Putamen (tissue), 1 donor: Measurements from ENCODE around the gene RPS6KA5.
"Not testable (repeated sequence)": the region's sequence is repeated elsewhere in the genome, so short reads cannot be mapped to it uniquely, and the experiment has no call there.

ENCODE experiments used
- DNase-seq: peaks from one replicate; pipeline ENCODE4 v3.0.0-alpha.2; 2016; ENCODE audit warnings: low spot score

RPS6KA5 gene

DNA sequence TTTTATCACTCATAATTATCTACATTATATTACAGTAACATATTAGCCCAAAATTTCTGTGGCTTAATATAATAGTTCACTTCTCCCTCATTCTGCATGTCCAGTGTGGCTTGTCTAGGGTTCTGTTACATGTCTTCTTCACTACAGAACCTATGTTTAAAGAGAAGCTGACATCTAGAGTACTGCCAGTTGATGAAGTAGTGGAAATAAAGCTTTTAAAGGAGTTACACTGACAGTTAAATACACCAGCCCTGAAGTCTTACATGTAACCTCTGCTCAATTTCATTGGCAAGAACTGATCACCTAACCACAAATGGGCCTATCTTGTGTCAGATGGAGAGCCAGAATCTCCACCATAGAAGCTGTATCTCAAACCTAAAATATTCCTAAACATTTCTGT is 32.9 kb downstream of the RPS6KA5 start:
- DNase-seq = no peak

DNA sequence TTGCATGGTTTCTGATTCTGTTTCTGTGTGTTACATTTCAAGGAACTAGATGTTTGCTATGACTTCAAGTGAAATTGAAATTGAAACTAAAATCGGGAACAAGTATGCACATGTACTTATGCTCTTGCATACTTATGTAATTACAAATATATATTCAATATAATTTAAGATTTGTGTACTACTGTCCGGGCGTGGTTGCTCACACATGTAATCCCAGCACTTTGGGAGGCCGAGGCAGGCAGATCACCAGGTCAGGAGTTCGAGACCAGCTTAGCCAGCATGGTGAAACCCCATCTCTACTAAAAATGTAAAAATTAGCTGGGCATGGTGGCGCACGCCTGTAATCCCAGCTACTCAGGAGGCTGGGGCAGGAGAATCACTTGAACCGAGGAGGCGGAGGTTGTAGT is 37.8 kb downstream of the RPS6KA5 start:
- DNase-seq = not testable (repeated sequence)

DNA sequence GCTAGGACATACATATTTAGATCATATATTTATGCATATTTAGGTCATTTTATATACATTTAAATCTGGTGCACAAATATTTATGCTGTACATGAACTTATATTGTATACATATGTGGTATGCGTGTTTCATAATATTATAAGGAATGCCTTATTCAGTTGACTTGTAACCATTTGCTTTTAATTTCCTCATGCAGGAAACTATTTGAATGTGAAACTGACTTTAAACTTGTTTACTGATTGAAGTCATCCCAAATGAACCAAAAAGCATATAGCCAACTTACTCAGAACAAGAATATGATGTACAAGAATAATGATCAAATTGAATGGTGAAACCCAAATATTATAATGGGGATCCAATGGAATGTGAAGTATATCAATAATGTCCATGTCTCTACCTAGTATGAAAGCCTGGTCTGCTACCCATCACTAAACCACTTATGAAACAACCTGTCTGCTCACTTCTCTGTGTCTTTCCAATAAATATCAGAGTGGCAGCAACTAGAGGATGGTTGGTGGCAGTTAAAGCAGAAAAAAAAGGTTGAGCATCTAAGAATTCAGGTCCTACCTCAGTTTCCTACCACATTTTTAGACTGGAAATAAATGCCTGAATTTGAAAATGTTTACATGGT is 38.3 kb downstream of the RPS6KA5 start:
- DNase-seq = no peak

DNA sequence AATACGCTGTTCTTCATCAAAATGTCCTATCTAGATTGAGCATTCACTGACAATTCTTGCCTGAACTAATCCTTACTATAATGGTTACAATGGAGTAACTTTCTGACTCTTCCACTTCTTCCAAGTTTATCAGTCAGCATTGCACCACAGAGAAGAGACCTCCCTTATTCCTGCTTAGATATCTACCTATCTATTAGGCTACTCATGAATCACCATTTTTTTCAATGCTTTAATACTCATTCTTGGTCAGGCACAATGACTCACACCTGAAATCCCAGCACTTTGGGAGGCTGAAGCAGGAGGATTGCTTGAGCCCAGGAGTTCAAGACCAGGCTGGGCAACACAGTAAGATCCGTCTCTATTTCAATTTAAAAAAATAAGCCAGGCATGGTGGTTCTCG is 39.3 kb downstream of the RPS6KA5 start:
- no peak for DNase-seq

DNA sequence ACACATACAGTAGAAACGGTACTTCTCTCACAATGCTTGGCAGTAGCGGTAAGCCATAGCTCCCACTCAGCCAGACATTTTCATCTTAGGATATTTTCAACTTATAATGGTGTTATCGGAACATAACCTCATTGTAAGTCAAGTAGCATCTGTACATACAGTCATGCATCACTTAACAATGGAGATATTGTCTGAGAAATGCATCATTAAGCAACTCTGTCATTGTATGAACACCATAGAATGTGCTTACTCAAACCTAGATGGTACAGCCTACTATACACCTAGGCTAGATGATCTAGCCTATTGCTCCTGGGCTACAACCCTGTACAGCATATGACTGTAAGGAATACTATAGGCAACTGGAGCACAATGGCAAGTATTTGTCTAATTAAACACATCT is 40.8 kb downstream of the RPS6KA5 start:
- DNase-seq = no peak

DNA sequence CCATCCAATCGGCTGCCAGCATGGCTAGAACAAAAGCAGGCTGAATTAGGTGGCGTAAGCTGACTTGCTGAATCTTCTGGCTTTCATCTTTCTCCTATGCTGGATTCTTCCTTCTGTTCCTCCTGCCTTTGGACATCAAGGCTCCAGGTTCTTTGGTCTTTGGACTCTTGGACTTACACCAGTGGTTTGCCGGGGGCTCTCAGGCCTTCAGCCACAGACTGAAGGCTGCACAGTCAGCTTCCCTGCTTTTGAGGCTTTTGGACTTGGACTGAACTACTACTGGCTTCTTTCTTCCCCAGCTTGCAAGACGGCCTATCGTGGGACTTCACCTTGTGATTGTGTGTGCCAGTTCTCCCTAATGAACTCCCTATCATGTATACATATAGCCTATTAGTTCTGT is 42.0 kb downstream of the RPS6KA5 start:
- DNase-seq = no peak

DNA sequence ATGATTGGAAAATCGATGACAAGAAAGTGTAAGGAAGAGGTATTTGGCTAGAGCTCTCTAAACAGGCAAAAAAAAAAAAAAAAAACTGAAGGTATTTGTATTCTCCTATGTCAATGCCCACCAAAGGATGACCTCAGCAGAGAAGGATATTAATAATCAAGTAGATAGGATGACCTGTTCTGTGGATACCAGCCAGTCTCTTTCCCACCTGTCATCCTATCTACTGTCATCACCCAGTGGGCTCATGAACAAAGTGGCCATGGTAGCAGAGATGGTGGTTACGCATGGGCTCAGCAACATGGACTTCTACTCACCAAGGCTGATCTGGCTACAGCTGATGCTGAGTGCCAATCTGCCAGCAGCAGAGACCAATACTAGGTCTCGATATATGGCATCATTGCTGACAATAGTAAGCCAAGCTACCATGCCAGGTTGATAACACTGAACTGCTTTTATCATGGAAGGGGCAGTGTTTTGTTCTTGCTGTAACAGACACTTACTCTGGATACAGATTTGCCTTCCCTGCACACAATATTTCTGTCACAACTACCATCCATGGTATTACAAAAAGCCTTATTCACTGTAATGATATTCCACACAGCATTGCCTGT is 43.5 kb downstream of the RPS6KA5 start:
- DNase-seq = no peak

DNA sequence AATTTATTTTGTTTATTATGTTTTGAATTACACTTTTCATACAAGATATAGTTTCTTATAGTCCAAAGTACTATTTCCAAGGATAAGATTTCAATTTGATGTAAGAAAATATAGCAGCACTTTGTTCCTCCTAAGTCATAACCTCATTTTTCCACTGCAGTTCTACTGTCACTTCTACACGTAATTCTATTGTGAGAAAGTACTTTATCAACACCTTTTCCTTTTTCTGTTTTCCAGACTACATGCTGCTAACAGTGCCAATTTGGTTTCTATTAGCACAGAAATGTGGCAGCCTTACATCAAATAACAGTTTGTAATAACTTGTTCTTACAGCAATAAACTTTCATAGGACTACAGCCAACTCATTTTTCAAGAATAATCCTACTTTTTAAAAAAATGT is 45.0 kb downstream of the RPS6KA5 start:
- no peak for DNase-seq

DNA sequence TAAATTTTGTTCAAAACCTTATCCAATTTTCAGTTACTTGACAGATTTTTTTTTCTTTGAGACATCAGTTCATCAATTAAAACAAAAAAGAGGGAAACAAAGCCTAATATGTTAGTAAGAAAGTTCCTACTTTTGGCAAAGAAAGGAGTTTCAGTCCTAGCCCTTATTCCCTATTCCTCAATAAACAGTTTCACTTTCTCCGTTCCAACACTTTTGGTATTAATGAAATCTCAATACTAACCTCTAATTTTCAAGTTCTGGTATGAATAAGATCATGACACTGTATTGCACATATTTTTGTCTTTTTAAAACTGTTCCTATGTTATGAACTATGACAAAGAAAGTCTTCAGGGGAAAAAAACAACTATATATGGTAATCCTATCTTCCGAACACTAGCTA is 48.4 kb downstream of the RPS6KA5 start:
- no peak for DNase-seq

DNA sequence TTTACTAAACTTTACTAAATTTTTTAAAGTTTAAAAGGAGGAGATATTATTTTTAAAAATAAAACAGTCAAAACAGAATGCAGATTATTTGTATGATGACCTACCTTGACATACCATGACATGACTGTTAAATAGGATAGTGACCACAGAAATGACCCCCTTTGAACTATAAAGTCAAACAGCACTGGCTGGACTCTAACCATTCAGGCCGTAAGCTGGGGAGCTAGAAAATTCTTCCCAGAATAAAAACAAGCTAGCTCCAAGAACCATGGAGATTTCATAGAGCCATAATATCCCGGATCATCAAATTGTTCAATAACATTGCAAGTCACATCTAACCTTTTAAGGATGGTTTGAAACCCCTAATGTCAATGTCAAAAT is 50.3 kb downstream of the RPS6KA5 start:
- no peak for DNase-seq

DNA sequence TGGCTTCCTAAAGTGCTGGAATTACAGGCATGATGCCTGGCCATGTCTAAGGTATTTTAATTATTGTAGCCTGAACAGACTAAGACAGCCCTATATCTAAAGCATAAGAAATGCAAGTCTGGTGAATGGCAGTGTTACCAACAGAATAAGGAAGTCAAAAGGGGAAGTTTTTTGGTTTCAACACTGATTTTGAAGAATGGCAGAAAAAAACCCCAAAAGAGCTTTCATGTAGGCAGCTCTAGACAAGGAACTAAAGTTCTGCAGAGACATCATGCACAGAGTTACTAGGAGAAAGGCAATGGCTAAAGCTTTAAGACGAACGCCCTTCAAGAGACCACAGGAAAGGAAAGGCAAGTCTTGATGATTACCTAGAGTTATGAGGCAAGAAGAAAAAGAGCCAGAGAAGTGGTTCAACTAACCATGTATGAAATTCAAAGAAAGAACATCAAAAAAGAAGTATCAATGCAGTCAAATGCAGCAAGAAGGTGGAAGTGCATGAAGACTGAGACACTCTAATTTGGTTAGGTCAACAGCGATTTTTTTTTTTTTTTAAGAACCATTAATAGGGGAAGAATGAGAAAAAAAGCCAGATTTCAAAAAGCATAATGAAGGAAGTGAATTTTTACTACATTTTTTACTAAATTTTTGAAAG is 50.8 kb downstream of the RPS6KA5 start:
- peak; percentile 40 for DNase-seq

DNA sequence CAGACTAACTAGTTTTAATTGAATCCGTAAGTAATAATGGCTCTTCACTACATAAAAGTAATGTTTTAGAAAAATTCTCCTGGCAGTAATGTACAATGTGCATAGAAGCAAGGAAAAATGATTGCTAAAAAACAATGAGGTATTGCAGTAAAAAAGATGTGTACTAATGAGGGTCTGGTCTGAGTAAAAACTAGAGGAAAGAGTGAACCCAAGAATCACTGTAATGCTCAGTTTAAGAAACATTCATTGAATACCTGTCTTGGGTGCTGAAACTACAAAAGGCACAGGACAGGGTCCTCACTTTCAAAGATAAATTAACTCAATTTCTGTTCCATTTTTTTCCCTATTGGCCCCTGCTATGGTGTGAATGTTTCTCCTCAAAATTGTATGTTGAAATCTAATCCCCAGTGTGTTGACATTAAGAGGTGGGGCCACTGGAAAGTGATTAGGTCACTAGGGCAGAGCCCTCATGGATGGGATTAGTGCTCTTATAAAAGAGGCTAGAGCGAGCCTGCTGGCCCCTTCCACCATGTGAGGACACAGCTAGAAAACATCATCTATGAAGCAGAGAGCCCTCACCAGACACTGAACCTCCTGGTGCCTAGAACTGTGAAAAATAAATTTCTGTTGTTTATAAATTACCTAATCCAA is 51.6 kb downstream of the RPS6KA5 start:
- DNase-seq = no peak

DNA sequence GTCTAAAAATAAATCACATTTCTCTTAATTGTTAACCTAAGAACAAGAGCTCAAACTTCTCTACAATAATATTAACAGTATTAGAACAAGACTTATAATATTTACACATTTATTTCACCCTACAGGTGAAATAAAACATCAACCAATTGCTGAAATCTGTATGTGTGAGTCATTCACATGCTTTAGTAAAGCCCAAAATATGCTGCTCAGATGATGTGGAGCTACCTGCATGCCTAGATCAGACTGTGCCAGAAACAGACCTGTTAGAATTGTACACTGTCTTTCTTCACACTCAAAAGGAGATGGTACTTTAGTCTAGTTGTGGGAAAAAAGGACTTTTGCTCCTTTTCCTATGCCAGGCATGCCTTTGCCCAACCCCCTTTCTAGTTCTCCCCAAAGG is 54.7 kb downstream of the RPS6KA5 start:
- no peak for DNase-seq

DNA sequence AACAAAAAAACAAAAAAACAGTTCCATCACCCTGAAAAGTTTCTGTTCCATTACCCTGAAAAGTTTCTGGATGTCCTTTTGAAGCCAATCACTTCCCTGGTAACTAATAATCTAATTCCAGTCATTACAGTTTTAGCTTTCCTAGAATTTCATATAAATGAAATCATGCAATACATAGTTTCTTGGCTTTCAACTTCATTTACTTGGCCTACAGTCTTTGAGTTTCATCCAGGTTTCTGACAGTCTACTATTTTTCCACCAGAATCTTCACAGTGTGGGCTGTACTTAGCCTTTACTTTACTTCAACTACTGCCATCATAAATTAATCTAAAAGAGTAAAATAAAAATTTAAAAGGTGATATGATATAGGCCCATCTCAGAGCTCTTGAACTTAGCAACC is 55.5 kb downstream of the RPS6KA5 start:
- no peak for DNase-seq

DNA sequence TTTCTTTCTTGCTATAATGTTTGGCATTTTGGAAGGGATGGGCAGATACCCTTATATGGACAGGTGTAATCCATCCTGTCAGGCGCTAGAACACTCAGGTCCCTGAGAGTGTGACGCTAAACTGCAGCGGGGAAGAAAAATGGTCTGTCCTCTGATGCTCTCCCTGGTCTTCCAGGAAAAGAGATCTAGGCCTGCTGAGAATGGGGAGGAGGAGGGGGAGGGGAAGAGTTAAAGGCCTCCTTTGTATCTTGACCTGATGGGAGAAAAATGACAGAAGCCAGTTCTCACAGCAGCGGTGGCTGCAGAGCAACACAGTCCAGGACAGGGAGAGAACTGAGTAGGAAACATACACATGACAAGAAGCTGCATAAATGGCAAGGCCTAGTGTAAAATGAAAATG is 61.1 kb downstream of the RPS6KA5 start:
- peak; percentile 80 for DNase-seq

DNA sequence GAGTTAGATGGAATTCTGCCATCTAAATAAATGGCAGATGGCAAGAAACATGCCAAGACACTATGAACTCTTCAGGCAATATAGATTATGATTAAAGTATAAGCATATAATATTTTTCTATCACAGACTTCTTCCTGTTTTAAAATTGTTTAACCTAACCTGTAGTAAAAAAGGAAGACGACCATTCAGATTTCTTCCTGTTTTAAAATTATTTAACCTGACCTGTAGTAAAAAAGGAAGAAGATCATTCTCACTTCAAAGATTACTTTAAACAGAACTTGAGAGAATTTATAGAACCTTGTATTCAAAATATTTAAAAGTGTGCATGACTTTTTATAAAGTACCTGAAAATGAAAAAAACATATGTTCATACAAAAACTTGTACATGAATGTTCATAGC is 63.5 kb downstream of the RPS6KA5 start:
- no peak for DNase-seq

DNA sequence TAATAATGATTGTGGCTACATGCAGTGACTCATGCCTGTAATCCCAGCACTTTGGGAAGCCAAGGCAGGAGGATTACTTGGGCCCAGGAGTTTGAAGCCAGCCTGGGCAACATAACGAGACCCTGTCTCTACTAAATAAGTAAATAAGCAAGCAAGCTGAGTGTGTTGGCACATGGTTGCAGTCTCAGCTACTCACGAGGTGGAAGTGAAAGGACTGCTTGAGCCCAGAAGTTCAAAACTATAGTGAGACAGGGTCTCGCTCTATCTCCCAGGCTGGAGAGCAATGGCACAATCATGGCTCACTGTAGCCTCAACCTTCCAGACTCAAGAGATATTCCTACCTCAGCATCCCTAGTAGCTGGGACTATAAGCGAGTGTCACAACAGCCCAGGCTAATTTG is 64.7 kb downstream of the RPS6KA5 start:
- no peak for DNase-seq

DNA sequence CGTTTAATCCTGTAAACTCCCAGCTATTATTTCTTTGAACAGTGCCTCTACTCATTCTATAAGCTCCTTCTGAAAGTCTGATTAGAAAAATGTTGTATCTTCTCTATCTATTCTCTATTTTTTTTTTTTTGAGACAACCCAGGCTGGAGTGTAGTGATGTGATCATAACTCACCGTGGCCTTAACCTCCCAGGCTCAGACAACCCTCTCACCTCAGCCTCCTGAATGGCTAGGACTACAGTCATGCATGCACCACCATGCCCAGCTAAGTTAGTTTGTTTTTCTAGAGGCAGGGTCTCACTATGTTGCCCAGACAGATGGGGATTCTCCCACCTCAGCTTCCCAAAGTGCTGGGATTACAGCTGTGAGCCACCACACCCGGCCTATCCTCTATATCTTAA is 66.6 kb downstream of the RPS6KA5 start:
- no peak for DNase-seq

DNA sequence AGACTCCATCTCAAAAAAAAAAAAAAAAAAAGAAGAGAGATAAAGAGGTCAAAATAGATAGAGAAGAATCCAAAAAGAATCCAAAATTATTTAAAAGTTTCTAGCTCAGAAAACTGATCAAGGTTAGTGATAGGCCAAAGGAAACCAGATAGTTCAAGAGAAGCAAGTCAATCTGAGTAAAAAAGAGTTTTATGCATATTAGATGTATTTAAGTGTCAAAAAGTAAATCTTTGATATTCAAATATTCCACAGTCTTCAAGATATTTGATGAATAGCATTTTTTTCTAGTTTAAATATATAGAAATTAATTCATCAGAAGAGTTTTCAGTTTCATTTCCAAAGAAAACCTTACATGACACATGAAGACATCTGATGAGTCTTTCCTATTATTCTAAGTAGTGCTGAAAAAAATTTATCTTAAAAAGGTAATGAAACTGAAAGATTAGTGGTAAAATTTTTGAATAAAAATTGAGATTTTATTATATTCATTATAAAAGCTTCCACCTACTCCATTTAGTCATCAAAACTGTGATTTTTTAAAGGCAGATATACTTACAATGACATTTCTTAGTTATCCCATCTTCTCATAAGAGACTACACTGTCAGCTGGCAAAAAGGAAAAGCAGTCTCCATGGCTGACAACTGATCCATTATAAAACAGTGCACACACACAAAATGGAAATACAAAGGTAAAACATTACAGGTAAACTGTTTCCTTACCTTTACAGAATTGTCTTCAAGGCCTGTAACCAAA is 68.6 kb downstream of the RPS6KA5 start:
- DNase-seq = no peak

DNA sequence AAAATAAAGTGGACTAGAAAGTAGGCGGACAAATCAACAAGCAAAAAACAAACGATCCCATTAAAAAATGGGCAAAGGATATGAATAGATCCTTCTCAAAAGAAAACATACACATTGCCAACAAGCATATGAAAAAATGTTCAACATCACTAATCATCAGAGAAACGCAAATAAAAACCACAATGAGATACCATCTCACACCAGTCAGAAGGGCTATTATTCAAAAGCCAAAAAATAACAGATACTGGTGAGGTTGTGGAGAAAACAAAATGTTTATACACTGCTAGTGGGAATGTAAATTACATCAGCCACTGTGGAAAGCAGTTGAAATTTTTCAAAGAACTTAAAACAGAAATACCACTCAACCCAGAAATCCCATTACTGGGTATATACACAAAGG is 70.3 kb downstream of the RPS6KA5 start:
- DNase-seq = no peak

DNA sequence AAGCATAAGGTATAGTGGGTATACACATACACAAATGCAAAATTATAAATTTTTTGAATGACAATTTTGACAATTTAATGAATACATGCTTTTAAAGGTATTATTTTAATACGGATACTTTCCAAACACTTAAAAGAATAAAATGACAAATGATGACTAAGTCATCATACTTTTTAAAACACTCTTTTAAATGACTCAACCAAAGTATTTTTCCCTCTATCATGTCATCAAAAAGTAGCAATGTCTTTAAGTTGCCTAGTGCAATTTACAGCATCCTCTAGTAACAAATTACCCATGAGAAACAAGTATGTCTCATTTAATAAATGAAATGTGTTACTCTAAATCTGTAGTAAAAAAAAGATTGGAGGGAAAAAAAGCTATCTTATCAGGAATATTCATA is 73.3 kb downstream of the RPS6KA5 start:
- no peak for DNase-seq

DNA sequence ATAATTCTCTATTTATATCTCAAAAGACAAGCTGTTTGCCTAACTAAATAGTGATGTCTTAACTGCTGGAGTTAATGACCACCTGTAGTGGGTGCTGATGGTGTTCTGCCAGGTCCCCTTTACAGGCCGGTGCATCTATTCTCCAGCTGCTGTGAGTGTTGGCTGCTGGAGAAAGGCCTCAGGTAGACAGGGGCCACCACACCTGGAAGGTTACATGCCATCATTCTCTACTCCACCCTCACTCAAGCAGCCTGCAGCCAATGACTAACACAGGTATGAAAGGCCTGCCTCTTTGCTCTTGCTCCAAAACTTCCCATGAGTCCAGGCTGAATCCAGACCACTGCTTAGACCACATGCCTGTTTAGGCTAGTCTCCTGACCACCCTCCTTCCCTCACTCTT is 73.9 kb downstream of the RPS6KA5 start:
- no peak for DNase-seq
